Adrenal gland (tissue), 12 donors: ENCODE results near the gene NKX1-2. TPM values are rescaled to one million over a fixed set of nuclear protein-coding genes. Genes with fewer than 3 reads are reported as not detected.
A peak's percentile ranks its signal among the peaks of the same experiment; 100 is the strongest.

ENCODE experiments used
- DNase-seq, 7 donors: peaks; one replicate each; pipeline ENCODE4 v3.0.0-alpha.2; 2019 to 2020
- H3K27ac ChIP-seq, 5 donors: fragments of 200-600 bp; sonication (generic) in 4 of 5; 1 replicate in 3 of 5; 2 replicates in 2 of 5; pipeline versions ENCODE4 v1.5.1 to v1.8.0; 2016 to 2020; ENCODE audit warnings: mild to moderate bottlenecking in 1 of 5
- H3K27me3 ChIP-seq: fragments of 200-600 bp; 2 replicates; pipeline ENCODE4 v1.8.0; 2021
- H3K36me3 ChIP-seq, 2 donors: fragments of 200-600 bp; replicated peaks in 1 of 2; 1 replicate in 1 of 2; 2 replicates in 1 of 2; pipeline versions ENCODE4 v1.5.1 to v1.8.0; 2018 to 2022
- H3K4me1 ChIP-seq, 2 donors: fragments of 200-600 bp; replicated peaks in 1 of 2; 1 replicate in 1 of 2; 2 replicates in 1 of 2; pipeline versions ENCODE4 v1.5.1 to v1.8.0; 2018 to 2021
- H3K4me3 ChIP-seq, 4 donors: fragments of 200-600 bp; sonication (generic) in 3 of 4; one replicate each; pipeline ENCODE4 v1.5.1; 2016 to 2018
- H3K9me3 ChIP-seq, 3 donors: fragments of 200-600 bp; sonication (generic) in 1 of 3; replicated peaks in 1 of 3; 1 replicate in 2 of 3; 2 replicates in 1 of 3; pipeline versions ENCODE4 v1.5.1 to v1.8.0; 2016 to 2021
- CTCF ChIP-seq, 6 experiments: fragments of 450-650 bp in 4 of 6; fragments of 200-600 bp in 2 of 6; sonication (generic) in 1 of 6; IDR thresholded peaks; 1 replicate in 5 of 6; 2 replicates in 1 of 6; pipeline versions ENCODE4 v1.5.1 to v1.8.0; 2016 to 2021; ENCODE audit warnings: antibody characterized with exemption in 6 of 6, mild to moderate bottlenecking in 2 of 6, moderate library complexity in 1 of 6
- POLR2A ChIP-seq, 2 donors: fragments of 450-650 bp; IDR thresholded peaks; one replicate each; pipeline ENCODE4 v1.6.1; 2017; ENCODE audit warnings: antibody characterized with exemption in 2 of 2, mild to moderate bottlenecking in 2 of 2, moderate library complexity in 1 of 2
- WGBS, 4 donors: extraction: QIAGEN DNeasy Blood & Tissue Kit in 2 of 4; methylation state at CpG; one replicate each; pipeline versions ENCODE4 v1.1.5 to v1.1.7; 2013 to 2017; 5-methylcytosine and 5-hydroxymethylcytosine counted together
- intact Hi-C, 2 donors: fragments of 100-400 bp; cut with DNase I; formaldehyde crosslinking; loops; one replicate each; pipeline versions ENCODE4 v1.14.1 to v1.15.0; 2022 to 2023
- polyA plus RNA-seq, 3 donors: library from polyadenylated mRNA; stranded (reverse); fragments of 200-250 nt in 2 of 3; fragments of 350-450 nt in 1 of 3; fragmentation: Illumina TruSeq in 1 of 3; extraction: RNeasy Lipid Tissue Mini Kit (QIAGEN cat#74804) in 1 of 3; gene quantifications; one replicate each; pipeline ENCODE4 v1.2.3, GENCODE V29; 2013 to 2014
- total RNA-seq, 9 donors: library from RNA; depleted of rRNA in 4 of 9; stranded (reverse); fragments of >200 nt in 4 of 9; fragments of 120-200 nt in 1 of 9; fragmentation: NEBNext Ultra II Directional in 1 of 9; extraction: Animal tissue kit (Norgen Biotek cat#: 25700) in 1 of 9; gene quantifications; one replicate each; pipeline versions ENCODE4 v1.1.0 to v1.2.4, GENCODE V29; 2013 to 2023
- donor health status: healthy with polysubstance abuse.
- donor health status: Bipolar disorder and iron deficiency.
- donor health status: DM: yes; HTN: yes; CAD: no.
- donor health status: DM: no; HTN: no; CAD: no.
- donor health status: DM: no; HTN: no; CAD: no.
- donor health status: DM: yes; HTN: yes; CAD: no.

NKX1-2 gene
- total and polyA plus RNA-seq, 12 donors = not detected

GRCh38 chr10:124403548-124403947, 46.3 kb downstream of the NKX1-2 start:
- peak in 5 of 7 donors; percentile 22 to 68 (median 30) for DNase-seq
- intact Hi-C loops = no loop called here
- TF ChIP-seq CTCF (IDR thresholded peaks at IDR 0.05) = peak; percentile 42 to 66 (median 61)
- TF ChIP-seq POLR2A (IDR thresholded peaks at IDR 0.05) = no peak

GRCh38 chr10:124402273-124402672, 47.6 kb downstream of the NKX1-2 start:
- no peak overlapping the region for H3K27ac ChIP-seq
- H3K27me3 ChIP-seq = no peaks in the 10 kb centered on the region
- intact Hi-C loops = no loop called here
- no peaks in the 10 kb centered on the region for H3K4me1 ChIP-seq
- DNase-seq = no peak
- 65 to 71% (median 69%) methylated on average over 2 of the region's 2 CpGs for WGBS, 4 donors
- H3K9me3 ChIP-seq = no peaks in the 10 kb centered on the region
- H3K4me3 ChIP-seq = no peak overlapping the region
- peaks cover 0 to 86% of the 10 kb centered on the region in 2 donors for H3K36me3 ChIP-seq
- no peak for TF ChIP-seq CTCF (IDR thresholded peaks at IDR 0.05)
- TF ChIP-seq POLR2A (IDR thresholded peaks at IDR 0.05) = no peak

More at GRCh38 chr10:124403548-124403947, 46.3 kb downstream of the NKX1-2 start:
- Histone ChIP-seq H3K9me3 (no peaks in the 10 kb centered on the region), H3K36me3 (peaks cover 0 to 81% of the 10 kb centered on the region in 2 donors), H3K4me3 (no peak overlapping the region), H3K4me1 (no peaks in the 10 kb centered on the region), H3K27ac (no peak overlapping the region), H3K27me3 (no peaks in the 10 kb centered on the region)
- WGBS, 4 donors = 47 to 60% (median 54%) methylated on average over 8 of the region's 8 CpGs

GRCh38 chr10:124401633-124402032, 48.2 kb downstream of the NKX1-2 start:
- H3K36me3 ChIP-seq = peaks cover 0 to 87% of the 10 kb centered on the region in 2 donors
- no peak for DNase-seq
- 95 to 100% (median 98%) methylated on average over 5 of the region's 5 CpGs for WGBS, 4 donors

More at GRCh38 chr10:124401633-124402032, 48.2 kb downstream of the NKX1-2 start:
- Histone ChIP-seq H3K27ac (no peak overlapping the region), H3K4me1 (no peaks in the 10 kb centered on the region), H3K27me3 (no peaks in the 10 kb centered on the region), H3K9me3 (no peaks in the 10 kb centered on the region), H3K4me3 (no peak overlapping the region)
- TF ChIP-seq CTCF (IDR thresholded peaks at IDR 0.05) (no peak), POLR2A (IDR thresholded peaks at IDR 0.05) (no peak)
- intact Hi-C loops = no loop called here

Other genes with a start within 250 kb of the NKX1-2 start
- gene OAT, start 31.1 kb downstream of the NKX1-2 start, total RNA-seq = 100 to 1,000 TPM; 123 to 244 (median 167) TPM
- gene OAT, start 31.1 kb downstream of the NKX1-2 start, polyA plus RNA-seq = 100 to 1,000 TPM in 1 of 3 donors, 10 to 100 TPM in 2; 39.7 to 203 (median 48.9) TPM
- 10 to 100 TPM; 10.5 to 70.1 (median 45.5) TPM for gene LHPP, start 11.8 kb upstream of the NKX1-2 start, total RNA-seq
- gene LHPP, start 11.8 kb upstream of the NKX1-2 start, polyA plus RNA-seq = 10 to 100 TPM; 21.9 to 45.8 (median 41.2) TPM